KMS-11 (cell line): ENCODE data around the gene DMTF1.

Source experiments
- H2AFZ ChIP-seq: fragments of 200-600 bp; sonication (generic); 2 replicates; pipeline ENCODE4 v1.6.1; 2016; ENCODE audit warnings: antibody characterized with exemption, mixed run types, low read depth
- H3K27ac ChIP-seq: fragments of 200-600 bp; sonication (generic); 2 replicates; pipeline ENCODE4 v1.6.1; 2016; ENCODE audit warnings: mild to moderate bottlenecking, mixed run types
- H3K27me3 ChIP-seq: fragments of 200-600 bp; sonication (generic); 2 replicates; pipeline ENCODE4 v1.6.1; 2017; ENCODE audit warnings: mild to moderate bottlenecking, low read depth, mixed run types, moderate library complexity; ENCODE audit not compliant: insufficient read depth
- H3K36me3 ChIP-seq: fragments of 200-600 bp; sonication (generic); 2 replicates; pipeline ENCODE4 v1.6.1; 2017; ENCODE audit warnings: mild to moderate bottlenecking, mixed run types; ENCODE audit not compliant: insufficient read depth
- H3K4me1 ChIP-seq: fragments of 200-600 bp; sonication (generic); 2 replicates; pipeline ENCODE4 v1.6.1; 2016; ENCODE audit warnings: mild to moderate bottlenecking, low read depth, mixed run types; ENCODE audit not compliant: poor library complexity, severe bottlenecking
- H3K4me2 ChIP-seq: fragments of 200-600 bp; sonication (generic); 2 replicates; pipeline ENCODE4 v1.7.0; 2016; ENCODE audit warnings: mild to moderate bottlenecking, mixed run types
- H3K4me3 ChIP-seq: fragments of 200-600 bp; sonication (generic); IDR thresholded peaks from 2 replicates; pipeline ENCODE4 v1.6.1; 2017; ENCODE audit warnings: low read depth, low read length, mixed read lengths; ENCODE audit not compliant: insufficient read depth
- H3K79me2 ChIP-seq: fragments of 200-600 bp; sonication (generic); 2 replicates; pipeline ENCODE4 v1.6.1; 2016; ENCODE audit warnings: low read depth, mixed run types; ENCODE audit not compliant: insufficient read depth
- H3K9ac ChIP-seq: fragments of 200-600 bp; sonication (generic); 2 replicates; pipeline ENCODE4 v1.6.1; 2016; ENCODE audit warnings: mild to moderate bottlenecking, mixed run types
- H4K20me1 ChIP-seq: fragments of 200-600 bp; sonication (generic); 2 replicates; pipeline ENCODE4 v1.6.1; 2016; ENCODE audit warnings: mild to moderate bottlenecking, mixed run types; ENCODE audit not compliant: insufficient read depth
- CTCF ChIP-seq: fragments of 200-600 bp; sonication (generic); conservative IDR thresholded peaks from 2 replicates; pipeline ENCODE4 v1.6.1; 2017; ENCODE audit warnings: low read depth, mild to moderate bottlenecking, antibody characterized with exemption, low read length, moderate library complexity, mixed read lengths

DMTF1 gene

GRCh38 chr7:87139514-87139913, 12.7 kb upstream of the DMTF1 start:
- no peak for TF ChIP-seq CTCF
- no peak overlapping the region for H3K9ac ChIP-seq
- no peak overlapping the region for H2AFZ ChIP-seq
- no peak overlapping the region for H3K27ac ChIP-seq
- H3K4me3 ChIP-seq: no peak overlapping the region
- no peaks in the 10 kb centered on the region; the same call in 1 of the 2 replicates for H3K27me3 ChIP-seq
- no peak overlapping the region for H3K4me2 ChIP-seq
- H3K79me2 ChIP-seq: no peaks in the 10 kb centered on the region
- H4K20me1 ChIP-seq: no peaks in the 10 kb centered on the region
- H3K4me1 ChIP-seq: peaks cover 10% of the 10 kb centered on the region
- H3K36me3 ChIP-seq: no peaks in the 10 kb centered on the region

GRCh38 chr7:87140271-87140748, 11.9 kb upstream of the DMTF1 start:
- Histone ChIP-seq H4K20me1 (no peaks in the 10 kb centered on the region), H3K4me2 (no peak overlapping the region), H3K4me3 (no peak overlapping the region), H3K9ac (no peak overlapping the region), H3K4me1 (peaks cover 10% of the 10 kb centered on the region), H3K36me3 (no peaks in the 10 kb centered on the region), H3K27me3 (no peaks in the 10 kb centered on the region; the same call in 1 of the 2 replicates), H3K79me2 (no peaks in the 10 kb centered on the region), H3K27ac (no peak overlapping the region), H2AFZ (no peak overlapping the region)
- TF ChIP-seq CTCF: no peak

- Histone ChIP-seq H3K27ac (no peak overlapping the region), H3K4me2 (no peak overlapping the region), H3K4me1 (peaks cover 15% of the 10 kb centered on the region), H3K79me2 (no peaks in the 10 kb centered on the region), H3K36me3 (no peaks in the 10 kb centered on the region), H3K9ac (no peak overlapping the region), H2AFZ (no peak overlapping the region), H3K4me3 (no peak overlapping the region), H3K27me3 (no peaks in the 10 kb centered on the region), H4K20me1 (no peaks in the 10 kb centered on the region)
- no peak for TF ChIP-seq CTCF
Measured at GRCh38 chr7:87144173-87144657, 8.0 kb upstream of the DMTF1 start.

- H3K4me2 ChIP-seq: no peak overlapping the region
Measured at GRCh38 chr7:87146740-87147386, 5.4 kb upstream of the DMTF1 start.

More at GRCh38 chr7:87146740-87147386, 5.4 kb upstream of the DMTF1 start:
- no peak overlapping the region for H3K9ac ChIP-seq
- TF ChIP-seq CTCF: no peak
- H3K27ac ChIP-seq: no peak overlapping the region
- H4K20me1 ChIP-seq: no peaks in the 10 kb centered on the region
- peaks cover 27% of the 10 kb centered on the region for H3K4me1 ChIP-seq
- H3K4me3 ChIP-seq: no peak overlapping the region
- no peaks in the 10 kb centered on the region for H3K36me3 ChIP-seq
- H3K79me2 ChIP-seq: no peaks in the 10 kb centered on the region
- no peaks in the 10 kb centered on the region for H3K27me3 ChIP-seq
- no peak overlapping the region for H2AFZ ChIP-seq
